ENCODE results near the gene PLCH2.

GRCh38 chr1:2479618-2480017 lies 3.5 kb downstream of the PLCH2 start:
- no peak for TF ChIP-seq CTCF (conservative IDR thresholded peaks at IDR 0.05; ENCODE audit: low read length)
- no peak for TF ChIP-seq EZH2phosphoT487 (IDR thresholded peaks at IDR 0.05; ENCODE audit: borderline replicate concordance, low read depth, low read length)
